ENCODE measurements around the gene IDH2.
"Not testable (repeated sequence)": the region's sequence is repeated elsewhere in the genome, so short reads cannot be mapped to it uniquely, and the experiment has no call there.

GRCh38 chr15:90108038-90108437 lies 5.8 kb upstream of the IDH2 start:
- not testable (repeated sequence) for TF ChIP-seq CTCF (conservative IDR thresholded peaks at IDR 0.05); ZFX (IDR thresholded peaks at IDR 0.05)
